ENCODE results near the gene MARK1.

- no peak for TF ChIP-seq POLR2AphosphoS5 (IDR thresholded peaks at IDR 0.05; ENCODE audit: low read depth, low read length)
- no peak for TF ChIP-seq CTCF (IDR thresholded peaks at IDR 0.05)
- TF ChIP-seq REST (IDR thresholded peaks at IDR 0.05; ENCODE audit: insufficient read depth in 1 of 2, low read depth in 2 of 2, low read length in 1 of 2), result no peak
- TF ChIP-seq TCF7L2 (IDR thresholded peaks at IDR 0.05; ENCODE audit: low read depth, low read length), result no peak
Measured at GRCh38 chr1:220692436-220693228, 164.7 kb downstream of the MARK1 start.

Data from Panc1 (cell line).